NCI-H446 (cell line): ENCODE data around the gene CPO.
"Not testable (repeated sequence)": the region's sequence is repeated elsewhere in the genome, so short reads cannot be mapped to it uniquely, and the experiment has no call there.

Experiments used
- DNase-seq, 2 experiments: peaks; one replicate each; lab custom pipeline; 2025; lab: John Stamatoyannopoulos, UW

The CPO gene

GRCh38 chr2:206939340-206939739 is at the start of gene CPO:
Gene CPO (plus strand): TSS chr2:206939518. CDS start chr2:206939600, 82 bp downstream.
- DNase-seq = no peak

DNA sequence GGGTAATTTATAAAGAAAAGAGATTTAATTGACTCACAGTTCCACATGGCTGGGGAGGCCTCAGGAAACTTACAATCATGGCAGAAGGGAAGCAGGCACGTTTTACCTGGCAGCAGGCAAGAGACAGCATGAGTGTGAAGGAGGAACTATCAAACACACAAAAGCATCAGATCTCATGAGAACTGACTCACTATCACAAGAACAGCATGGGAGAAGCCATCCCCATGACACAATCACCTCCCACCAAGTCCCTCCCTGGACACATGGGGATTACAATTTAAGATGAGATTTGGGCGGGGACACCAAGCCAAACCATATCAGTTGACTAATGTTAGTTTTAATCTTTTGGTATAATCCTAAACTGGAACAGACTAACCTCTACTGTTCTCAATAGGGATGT is 49.1 kb upstream of the CPO start:
- DNase-seq = no peak

DNA sequence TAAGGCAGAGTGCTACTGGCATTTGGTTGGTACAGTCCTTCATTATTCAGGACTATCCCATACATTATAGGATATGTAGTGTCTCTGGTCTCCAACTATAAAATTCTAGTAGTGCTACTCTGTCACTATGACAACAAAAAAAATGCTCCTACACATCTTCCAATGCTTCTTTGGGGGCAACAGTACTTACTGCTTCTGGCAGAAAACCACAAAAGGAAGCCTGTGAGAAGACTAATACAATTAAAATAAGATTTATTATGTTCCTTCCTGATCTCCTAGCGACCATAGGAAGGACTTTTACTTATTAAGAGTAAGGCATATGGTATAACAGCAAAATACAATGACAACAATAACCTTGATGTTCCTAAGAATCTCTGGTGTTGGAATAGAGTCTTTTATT is 48.4 kb upstream of the CPO start:
- no peak for DNase-seq

GRCh38 chr2:206915121-206915520 is 24.2 kb upstream of the CPO start:
- peak in 1 of 2 experiments; percentile 63 for DNase-seq

DNA sequence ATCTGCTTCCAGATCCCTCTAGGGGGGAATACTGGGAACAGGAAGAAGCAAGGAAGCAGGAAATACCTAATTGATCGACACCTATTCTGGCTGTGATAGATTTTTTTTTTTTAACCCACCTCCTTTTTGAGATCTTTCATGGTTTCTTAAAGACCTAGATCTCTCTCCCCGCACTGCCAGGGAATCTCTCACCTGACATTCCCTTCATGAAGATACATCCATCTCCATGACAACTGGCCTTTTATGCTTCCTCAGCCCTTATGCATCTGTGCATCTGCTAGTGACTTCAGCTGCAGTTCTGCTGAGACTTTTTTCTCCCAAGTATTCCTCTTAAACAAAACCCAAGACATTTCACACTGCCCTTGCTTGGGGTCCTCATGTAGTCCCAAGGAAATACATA is 21.1 kb upstream of the CPO start:
- DNase-seq = no peak

- no peak for DNase-seq
Observed at GRCh38 chr2:206920310-206920709, 19.0 kb upstream of the CPO start.

DNA sequence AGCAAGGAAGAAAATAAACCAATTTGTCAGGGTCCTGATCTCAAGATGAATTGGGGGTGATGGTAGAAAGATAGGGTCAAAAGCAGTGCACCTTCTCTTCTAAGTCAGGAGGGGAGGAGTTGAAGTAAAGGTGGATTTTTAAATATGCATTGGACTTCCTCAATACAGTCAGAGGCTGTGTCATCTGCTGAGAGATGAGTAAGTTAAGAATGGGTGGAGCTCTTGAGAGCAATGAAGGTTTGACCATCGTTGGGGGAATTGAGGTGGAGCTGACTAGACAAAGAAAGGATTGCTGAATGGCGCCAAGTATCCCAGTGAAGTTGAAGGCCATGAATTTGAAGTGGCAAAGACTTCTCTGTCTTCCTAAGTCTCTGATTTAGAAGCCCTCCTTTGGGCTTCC is 18.4 kb upstream of the CPO start:
- DNase-seq = no peak

DNA sequence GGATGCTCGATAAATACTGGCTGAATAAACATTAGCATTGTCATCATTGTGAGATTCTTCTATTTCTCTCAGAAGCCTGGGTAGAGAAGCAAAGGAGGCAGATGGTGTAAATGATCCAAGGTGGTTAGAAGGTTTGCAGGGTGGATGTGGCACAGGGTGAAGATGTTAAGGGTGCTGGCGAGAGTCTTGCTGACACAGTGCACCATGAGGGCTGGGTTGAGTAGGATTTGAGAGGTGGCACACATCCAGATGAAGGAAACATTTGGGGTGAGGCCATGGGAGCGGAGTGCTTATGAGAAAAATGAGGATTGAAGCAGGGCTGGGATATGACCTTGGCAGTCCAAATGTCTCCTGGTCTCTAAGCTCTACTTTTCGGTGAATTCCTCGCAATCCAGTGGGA is 17.8 kb upstream of the CPO start:
- DNase-seq = no peak

DNA sequence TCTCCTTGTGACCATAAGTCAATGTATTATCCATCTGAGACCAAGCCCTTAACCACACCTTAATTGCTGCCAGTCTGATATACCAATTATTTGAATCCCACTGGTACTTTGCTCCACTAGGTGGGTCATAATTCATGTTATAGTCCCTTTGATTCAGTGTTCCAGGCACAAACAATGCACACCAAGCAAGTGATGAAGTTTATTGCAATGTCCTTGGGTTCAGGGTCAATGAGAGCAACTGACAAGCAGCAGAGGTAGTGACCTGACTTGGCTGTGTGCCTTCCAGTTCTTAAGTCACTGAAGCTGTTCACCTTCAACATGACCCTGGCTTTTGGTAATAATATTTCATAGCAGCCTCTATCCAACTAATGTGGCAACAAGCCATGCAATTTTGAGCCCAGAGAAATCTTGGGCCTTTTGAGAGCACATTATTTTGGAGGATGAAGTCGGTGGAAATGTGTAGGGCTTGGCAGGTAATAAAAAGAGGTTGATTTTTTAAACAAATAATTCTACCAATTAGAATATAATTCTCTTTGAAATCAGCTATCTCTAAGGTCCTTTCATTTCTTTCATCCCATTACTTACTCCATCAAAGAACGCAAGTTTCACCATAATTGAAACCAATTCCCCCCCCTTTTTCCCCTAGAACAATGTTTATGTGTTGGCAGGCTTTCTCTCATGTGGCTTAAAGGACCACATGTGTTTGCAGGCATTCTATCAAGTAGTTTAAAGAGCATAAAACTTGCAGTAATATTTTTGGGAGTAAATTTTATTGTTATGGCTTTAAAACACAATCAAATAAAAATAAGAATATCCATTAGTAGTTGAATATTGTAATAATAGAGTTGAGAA is 3.1 kb upstream of the CPO start:
- DNase-seq = peak in 1 of 2 experiments; percentile 41

GRCh38 chr2:206936843-206937230 is 2.5 kb upstream of the CPO start:
- DNase-seq = peak in 1 of 2 experiments; percentile 42

DNA sequence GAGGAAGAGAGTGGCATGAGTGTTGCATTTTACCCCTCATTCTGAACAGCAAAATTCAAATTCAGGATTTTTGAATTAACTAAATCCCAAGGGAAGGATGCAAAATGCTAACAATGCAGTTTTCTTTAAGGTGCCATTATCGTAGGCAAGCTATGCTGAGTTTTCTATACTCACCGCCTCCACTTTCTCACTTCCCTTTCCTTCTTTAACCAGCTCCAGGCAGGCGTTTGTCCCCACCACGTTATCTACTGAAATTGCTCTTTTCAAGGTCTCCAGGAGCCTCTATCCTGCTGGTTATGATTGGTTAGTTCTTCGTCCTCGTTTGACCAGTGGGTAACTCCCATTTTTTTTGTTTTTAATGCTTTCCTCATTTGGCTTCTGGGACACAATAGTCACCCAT is 1.8 kb upstream of the CPO start:
- DNase-seq = no peak

GRCh38 chr2:206940546-206940945 is 1.2 kb downstream of the CPO start:
- DNase-seq = no peak

GRCh38 chr2:206942592-206943478 is 3.5 kb downstream of the CPO start:
- no peak for DNase-seq

- not testable (repeated sequence) for DNase-seq
Observed at GRCh38 chr2:206953404-206953803, 14.1 kb downstream of the CPO start.

DNA sequence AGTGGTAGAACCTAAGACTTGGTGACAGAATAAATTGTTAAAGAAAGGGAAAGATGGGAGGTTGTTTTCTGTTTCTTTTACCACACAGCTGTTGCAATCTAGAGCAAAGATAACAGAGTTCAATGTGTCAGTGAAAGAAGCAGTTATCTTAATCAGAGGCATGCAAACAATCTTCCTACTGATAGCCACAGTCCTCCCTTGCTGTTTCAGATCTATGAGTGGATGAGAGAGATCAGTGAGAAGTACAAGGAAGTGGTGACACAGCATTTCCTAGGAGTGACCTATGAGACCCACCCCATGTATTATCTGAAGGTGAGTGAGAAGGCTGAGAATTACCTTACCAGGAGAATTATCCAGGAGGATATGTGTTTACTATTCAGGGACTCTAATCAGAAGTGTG is 15.9 kb downstream of the CPO start:
- no peak for DNase-seq

DNA sequence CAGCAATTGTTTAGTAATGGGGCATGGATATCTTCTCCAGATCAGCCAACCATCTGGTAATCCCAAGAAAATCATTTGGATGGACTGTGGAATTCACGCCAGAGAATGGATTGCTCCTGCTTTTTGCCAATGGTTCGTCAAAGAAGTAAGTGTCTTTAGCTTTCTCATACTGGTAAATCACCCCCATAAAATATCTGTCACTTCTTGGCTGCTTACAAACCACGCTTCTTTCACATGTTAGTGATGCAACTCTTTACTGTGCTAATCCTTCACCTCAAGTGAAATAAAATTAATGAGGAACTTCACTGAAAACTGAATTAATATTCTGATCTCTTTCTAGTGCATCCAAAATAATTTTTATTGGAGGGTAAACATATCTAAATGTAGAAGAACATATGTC is 18.9 kb downstream of the CPO start:
- peak; percentile 14 to 70 for DNase-seq

DNA sequence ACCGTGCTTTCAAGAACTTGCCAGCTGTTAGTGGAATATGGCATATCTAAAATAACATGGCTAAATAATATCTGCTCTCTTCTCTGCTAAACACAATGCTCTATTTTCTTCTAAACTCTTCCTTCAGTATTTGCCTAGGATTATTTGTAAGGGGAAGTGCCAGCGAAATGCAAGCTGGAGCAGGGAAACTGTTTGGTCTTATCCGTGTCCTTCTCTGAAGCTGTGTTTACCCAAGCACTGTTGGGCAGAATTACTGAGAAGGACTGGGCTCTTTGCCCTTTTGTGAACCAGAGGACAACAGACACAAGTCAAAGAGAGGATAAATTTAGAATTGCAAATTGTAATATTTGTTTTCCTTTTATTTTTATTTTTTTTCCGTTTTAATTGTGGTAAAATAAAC is 23.6 kb downstream of the CPO start:
- peak in 1 of 2 experiments; percentile 48 for DNase-seq

- peak in 1 of 2 experiments; percentile 57 for DNase-seq
Observed at GRCh38 chr2:206968134-206969086, 29.1 kb downstream of the CPO start.

DNA sequence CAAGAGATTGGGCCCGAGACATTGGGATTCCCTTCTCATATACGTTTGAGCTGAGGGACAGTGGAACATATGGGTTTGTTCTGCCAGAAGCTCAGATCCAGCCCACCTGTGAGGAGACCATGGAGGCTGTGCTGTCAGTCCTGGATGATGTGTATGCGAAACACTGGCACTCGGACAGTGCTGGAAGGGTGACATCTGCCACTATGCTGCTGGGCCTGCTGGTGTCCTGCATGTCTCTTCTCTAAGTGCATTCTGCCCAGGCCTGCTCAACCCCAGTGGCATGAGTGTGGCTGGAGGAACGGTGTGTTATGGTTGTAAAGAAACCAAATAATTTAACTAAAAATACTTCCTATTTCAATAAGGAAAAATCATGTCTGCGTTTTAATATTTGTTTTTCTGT is 29.9 kb downstream of the CPO start:
- peak in 1 of 2 experiments; percentile 26 for DNase-seq

GRCh38 chr2:206970589-206971360 is 31.5 kb downstream of the CPO start:
- no peak for DNase-seq

DNA sequence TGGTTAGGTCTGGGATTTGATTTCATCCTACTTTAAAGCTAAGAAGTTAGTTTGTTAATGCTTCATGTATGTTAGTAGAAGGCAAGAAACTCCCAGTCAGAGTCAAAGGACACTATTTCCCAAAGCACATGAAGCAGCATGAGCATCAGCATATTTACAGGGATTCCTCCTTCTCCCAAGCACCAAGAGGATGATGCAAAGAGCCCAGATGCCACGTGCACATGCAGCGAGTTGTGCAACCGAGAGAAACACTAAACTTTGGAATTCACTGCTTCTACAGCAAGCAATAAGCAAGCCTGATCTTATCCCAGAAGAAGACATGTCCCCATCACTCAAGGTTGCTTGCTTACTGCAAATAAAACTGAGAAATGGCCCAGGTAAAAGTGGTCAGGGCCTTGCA is 32.5 kb downstream of the CPO start:
- no peak for DNase-seq
